GM18507 (cell line): ENCODE data around the gene CDH13.
"Not testable (repeated sequence)": the region's sequence is repeated elsewhere in the genome, so short reads cannot be mapped to it uniquely, and the experiment has no call there.

Experiments used
- DNase-seq: peaks from one replicate; pipeline ENCODE4 v3.0.0; 2011; ENCODE audit warnings: low read depth; ENCODE audit not compliant: insufficient read length; ENCODE audit errors: extremely low spot score
- FAIRE-seq: peaks from 2 replicates; lab custom pipeline; 2011; peaks lifted over from hg19 to GRCh38; lab: Jason Lieb, UNC

The CDH13 gene

DNA sequence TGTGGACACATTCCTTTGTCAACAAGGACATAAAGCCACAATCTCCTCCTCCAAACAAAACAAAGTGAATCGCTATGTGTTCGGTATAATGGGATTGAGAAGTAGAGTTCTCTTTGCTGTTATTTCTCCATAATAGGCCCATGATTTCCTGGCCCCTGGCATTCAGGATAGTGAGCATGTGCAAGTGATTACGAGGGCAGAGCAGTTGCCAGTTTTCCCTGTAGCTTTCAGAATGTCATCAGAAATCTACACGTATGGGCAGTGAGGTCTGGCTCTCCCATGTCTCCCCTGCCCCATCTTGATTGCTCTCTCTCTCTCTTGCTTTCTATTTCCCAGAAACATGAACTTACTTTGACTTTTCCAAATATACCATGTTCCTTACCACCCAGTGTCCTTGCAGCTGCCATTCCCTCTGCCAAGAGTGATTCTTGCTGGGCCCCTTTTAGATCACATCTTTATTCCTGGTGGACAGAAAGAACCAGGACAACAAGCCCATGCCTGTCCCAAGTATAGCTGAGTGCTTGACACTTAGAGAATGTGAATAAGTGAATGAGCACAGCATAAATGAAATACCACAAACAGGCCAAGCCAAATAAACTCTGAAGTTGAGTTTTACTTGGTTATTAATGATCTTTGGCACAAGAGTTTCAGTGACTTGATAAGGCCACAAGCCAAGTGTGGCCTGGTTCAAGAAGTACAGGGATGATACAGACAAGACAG lies 273.1 kb downstream of the CDH13 start:
- FAIRE-seq (no peak), DNase-seq (no peak)

- DNase-seq (no peak), FAIRE-seq (no peak)
Measured at GRCh38 chr16:82900559-82900958, 273.8 kb downstream of the CDH13 start.

GRCh38 chr16:82911925-82912324 lies 285.2 kb downstream of the CDH13 start:
- no peak for FAIRE-seq
- no peak for DNase-seq

DNA sequence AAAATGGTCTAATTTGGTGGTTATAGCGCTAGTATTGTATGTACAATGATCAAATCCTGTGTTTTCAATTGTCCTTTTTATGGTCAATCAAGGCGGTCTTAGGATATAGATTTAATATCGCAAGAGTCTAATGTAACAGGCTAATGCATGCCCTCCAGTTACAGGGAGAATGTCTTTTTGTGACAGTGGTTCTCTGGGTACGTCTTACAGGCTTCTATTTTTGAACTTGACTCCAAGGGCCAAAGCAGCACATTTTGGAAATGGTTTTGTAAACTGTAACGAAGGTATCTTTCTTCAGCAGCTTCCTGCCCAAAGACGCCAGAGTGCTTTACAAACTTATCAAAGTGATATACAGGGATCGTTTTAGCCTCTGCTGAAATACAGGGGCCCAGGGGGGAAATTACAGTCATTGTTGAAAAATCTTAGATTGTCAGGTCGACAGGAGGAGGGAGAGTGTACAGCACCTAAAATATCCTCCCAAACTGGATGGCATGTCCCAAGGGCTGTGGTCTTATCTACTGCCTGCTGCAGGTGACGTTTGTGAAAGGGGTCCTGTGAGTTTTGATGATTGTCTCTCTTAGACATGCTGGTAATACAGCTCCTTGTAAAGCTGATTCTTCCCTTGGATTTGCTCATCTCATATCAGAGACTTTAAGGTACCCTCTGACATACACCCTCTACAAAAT lies 288.5 kb downstream of the CDH13 start:
- DNase-seq (no peak), FAIRE-seq (no peak)

GRCh38 chr16:82917886-82918595 lies 291.3 kb downstream of the CDH13 start:
- FAIRE-seq (no peak), DNase-seq (no peak)

DNA sequence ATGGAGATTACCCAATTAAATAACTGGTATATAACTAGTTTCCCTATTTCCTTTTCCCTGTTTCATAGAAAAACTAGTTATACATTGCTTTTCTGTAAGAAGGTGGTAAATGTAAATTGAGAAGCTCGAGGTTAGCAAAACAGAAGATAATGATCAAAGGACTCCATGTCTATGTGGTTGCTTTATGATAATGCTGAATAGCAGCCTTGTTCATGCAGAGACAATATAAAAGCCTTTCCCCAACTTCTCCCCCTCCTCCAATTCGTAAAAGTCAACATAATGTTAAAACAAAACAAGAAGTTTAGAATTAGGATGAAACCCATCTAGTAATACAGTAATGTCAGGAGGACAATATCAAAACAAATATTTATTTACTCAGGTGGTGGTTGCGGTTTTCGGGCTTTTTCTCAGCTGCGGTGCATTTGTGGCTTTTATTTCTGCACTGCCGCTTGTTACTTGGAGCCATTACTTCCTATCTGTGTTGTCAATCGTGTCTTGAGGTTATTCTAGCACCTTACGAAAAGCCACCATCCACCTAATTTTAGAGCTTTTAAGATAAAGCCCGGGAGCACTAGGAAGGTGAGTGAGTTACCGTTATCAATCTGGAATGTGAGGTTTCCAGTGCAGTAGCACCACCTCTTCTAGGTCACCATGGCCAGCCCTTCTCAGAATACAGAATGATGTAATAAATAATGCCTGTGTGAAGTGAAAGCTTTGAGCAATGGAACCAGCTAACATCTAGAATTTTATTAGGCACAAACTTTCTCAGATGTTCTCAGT lies 297.5 kb downstream of the CDH13 start:
- no peak for DNase-seq
- no peak for FAIRE-seq

DNA sequence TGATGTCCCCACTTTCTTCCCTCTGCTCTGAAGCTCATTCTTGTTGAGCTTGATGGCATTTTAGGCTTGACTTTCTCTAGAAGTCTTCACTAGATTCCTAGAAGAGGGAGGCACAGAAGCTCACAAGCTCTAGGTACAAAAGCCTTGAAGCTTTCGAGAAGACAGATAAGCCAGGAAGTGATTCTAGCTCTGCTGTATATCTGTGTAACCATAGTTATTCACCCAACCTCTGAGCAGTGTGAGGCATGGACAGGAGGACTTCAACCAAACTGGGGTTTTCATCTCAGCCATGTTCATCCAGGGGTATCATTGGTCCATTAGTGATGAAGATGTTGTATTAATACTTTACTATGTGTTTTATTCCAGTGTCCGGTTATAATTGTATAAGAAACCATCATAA lies 299.7 kb downstream of the CDH13 start:
- DNase-seq (no peak), FAIRE-seq (no peak)

- FAIRE-seq, DNase-seq: not testable (repeated sequence)
Measured at GRCh38 chr16:82933933-82934332, 307.2 kb downstream of the CDH13 start.

DNA sequence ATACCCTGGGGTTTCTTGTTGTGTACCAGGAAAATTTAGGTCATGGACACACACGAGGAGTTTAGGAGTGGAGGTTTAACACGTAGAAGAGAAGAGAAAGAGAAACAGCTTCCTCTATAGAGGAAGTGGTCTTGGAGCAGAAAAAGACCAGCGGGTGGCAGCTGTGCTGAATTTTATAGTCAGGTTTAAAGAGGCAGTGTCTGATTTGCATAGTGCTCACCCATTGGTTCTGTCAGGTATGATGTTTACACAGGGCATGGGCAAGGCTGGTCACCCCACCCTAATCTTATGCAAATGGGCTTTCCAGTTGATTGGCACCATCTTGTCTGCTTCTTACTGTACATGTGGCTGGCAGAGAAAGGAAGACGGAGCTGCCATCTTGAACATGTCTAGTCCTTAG lies 309.0 kb downstream of the CDH13 start:
- DNase-seq (no peak), FAIRE-seq (no peak)

GRCh38 chr16:82936941-82937551 lies 310.3 kb downstream of the CDH13 start:
- DNase-seq (no peak), FAIRE-seq (no peak)

- DNase-seq = no peak
- no peak for FAIRE-seq
Measured at GRCh38 chr16:82937926-82938520, 311.3 kb downstream of the CDH13 start.

GRCh38 chr16:82943371-82943770 lies 316.6 kb downstream of the CDH13 start:
- DNase-seq (no peak), FAIRE-seq (no peak)

- DNase-seq (no peak), FAIRE-seq (no peak)
Measured at GRCh38 chr16:82945420-82946101, 318.8 kb downstream of the CDH13 start.

- DNase-seq = no peak
- FAIRE-seq = no peak
Measured at GRCh38 chr16:82947698-82948097, 320.9 kb downstream of the CDH13 start.

DNA sequence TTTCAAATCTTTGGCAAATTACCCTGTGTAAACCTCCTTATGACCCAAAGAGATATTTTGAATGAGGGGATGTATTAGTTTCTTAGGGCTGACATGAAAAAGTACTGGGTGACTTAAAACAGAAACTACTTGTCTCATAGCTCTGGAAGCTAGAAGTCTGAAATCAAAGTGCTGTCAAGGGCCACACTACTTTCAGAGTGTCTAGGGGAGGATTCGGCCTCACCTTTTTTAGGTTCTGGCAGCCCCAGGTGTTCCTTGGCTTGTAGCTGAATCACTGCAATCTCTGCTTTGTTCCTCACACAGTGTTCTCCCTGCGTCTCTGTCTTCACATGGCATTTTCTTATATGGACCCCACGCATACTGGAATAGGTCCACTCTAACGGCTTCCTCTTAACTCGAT lies 322.2 kb downstream of the CDH13 start:
- DNase-seq = no peak

DNA sequence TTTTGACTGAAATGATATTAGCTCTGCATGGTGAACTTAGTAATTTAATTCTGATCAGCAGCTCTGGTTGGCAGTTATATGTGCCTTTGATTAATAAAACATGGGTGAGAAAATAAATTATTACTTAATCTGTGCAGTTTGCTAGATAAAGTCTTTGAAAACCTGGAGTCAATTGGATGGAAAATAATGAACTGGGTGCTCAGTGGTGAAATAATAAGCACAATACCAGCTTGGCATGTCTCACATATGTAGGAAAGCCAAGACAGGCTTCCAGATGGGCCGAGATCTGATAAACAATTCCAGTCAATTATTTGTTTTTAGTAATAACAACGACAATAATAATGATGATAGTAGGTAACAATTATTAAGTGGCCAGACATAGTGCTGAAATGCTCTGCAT lies 326.7 kb downstream of the CDH13 start:
- no peak for FAIRE-seq
- no peak for DNase-seq

More for the DNA sequence above, 322.2 kb downstream of the CDH13 start:
- FAIRE-seq = no peak

- no peak for DNase-seq
- no peak for FAIRE-seq
Measured at GRCh38 chr16:82954224-82954929, 327.6 kb downstream of the CDH13 start.

GRCh38 chr16:82955741-82956348 lies 329.1 kb downstream of the CDH13 start:
- FAIRE-seq = no peak
- no peak for DNase-seq
